ENCODE results near the gene TMPRSS6.

DNA sequence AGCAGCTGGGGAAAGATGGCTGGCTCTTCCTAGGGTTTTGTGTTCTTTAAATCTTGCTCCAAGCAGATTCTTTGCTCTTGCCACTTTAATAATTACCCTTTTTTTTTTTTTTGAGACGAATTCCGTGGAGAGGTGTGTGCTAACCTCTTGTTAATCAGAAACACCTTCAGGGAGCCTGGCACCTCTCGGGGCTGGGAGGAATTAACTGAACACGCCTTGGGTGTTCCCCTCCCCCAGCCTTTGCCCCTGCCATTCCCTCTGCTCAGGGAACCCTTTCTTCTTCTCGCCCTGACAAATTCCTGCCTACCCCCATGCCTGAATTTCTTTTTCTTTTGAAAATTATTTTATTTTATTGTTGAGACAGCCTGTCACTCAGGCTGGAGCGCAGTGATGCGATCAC is 17.5 kb downstream of the TMPRSS6 start:
- no peak for TF ChIP-seq POLR2A (IDR thresholded peaks at IDR 0.05)
- TF ChIP-seq, protein P1, sequence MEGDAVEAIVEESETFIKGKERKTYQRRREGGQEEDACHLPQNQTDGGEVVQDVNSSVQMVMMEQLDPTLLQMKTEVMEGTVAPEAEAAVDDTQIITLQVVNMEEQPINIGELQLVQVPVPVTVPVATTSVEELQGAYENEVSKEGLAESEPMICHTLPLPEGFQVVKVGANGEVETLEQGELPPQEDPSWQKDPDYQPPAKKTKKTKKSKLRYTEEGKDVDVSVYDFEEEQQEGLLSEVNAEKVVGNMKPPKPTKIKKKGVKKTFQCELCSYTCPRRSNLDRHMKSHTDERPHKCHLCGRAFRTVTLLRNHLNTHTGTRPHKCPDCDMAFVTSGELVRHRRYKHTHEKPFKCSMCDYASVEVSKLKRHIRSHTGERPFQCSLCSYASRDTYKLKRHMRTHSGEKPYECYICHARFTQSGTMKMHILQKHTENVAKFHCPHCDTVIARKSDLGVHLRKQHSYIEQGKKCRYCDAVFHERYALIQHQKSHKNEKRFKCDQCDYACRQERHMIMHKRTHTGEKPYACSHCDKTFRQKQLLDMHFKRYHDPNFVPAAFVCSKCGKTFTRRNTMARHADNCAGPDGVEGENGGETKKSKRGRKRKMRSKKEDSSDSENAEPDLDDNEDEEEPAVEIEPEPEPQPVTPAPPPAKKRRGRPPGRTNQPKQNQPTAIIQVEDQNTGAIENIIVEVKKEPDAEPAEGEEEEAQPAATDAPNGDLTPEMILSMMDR (IDR thresholded peaks at IDR 0.05) = no peak

Measured in Peyer's patch (tissue), 4 donors.